Activated naive CD4-positive, alpha-beta T cell treated with anti-CD3 and anti-CD28 coated beads, Interleukin-2, amount 50 U/mL, for 72 hours (primary cell): ENCODE measurements around the gene KCNT1. TPM values are rescaled to one million over a fixed set of nuclear protein-coding genes. Genes with fewer than 3 reads are reported as not detected.

Experiments
- ATAC-seq, 2 donors: fragments of 150-1000 bp; cut with Tn5 transposase; 2 replicates each; pipeline ENCODE4 v1.10.0; 2021; ENCODE audit warnings: mild to moderate bottlenecking in 2 of 2, moderate library complexity in 2 of 2
- DNase-seq, 2 donors: peaks; one replicate each; pipeline ENCODE4 v3.0.0; 2021 to 2022; ENCODE audit warnings: low spot score in 2 of 2
- H3K27ac Mint-ChIP-seq, 2 donors: one replicate each; pipeline ENCODE4 v1.8.0; 2022; ENCODE audit warnings: mild to moderate bottlenecking in 2 of 2, mixed read lengths in 2 of 2
- H3K36me3 Mint-ChIP-seq, 2 donors: one replicate each; pipeline ENCODE4 v1.8.0; 2022; ENCODE audit warnings: mixed read lengths in 2 of 2
- H3K9me3 Mint-ChIP-seq, 2 donors: one replicate each; pipeline ENCODE4 v1.8.0; 2022; ENCODE audit warnings: mixed read lengths in 2 of 2
- total RNA-seq, 2 donors: library from RNA; stranded (reverse); gene quantifications; one replicate each; pipeline ENCODE4 v1.2.3, GENCODE V29; 2022

KCNT1 gene
- total RNA-seq, 2 donors from 2014 or later: not detected

GRCh38 chr9:135745189-135745588, 43.2 kb downstream of the KCNT1 start:
- Mint-ChIP-seq H3K9me3 (no peaks in the 10 kb centered on the region), H3K36me3 (no peaks in the 10 kb centered on the region), H3K27ac (no peak overlapping the region)
- ATAC-seq (no peak), DNase-seq (no peak)

GRCh38 chr9:135745686-135746324, 43.8 kb downstream of the KCNT1 start:
- no peak for DNase-seq
- no peak overlapping the region for H3K27ac Mint-ChIP-seq
- no peak for ATAC-seq
- no peaks in the 10 kb centered on the region for H3K9me3 Mint-ChIP-seq
- H3K36me3 Mint-ChIP-seq: no peaks in the 10 kb centered on the region

- no peak for DNase-seq
- Mint-ChIP-seq H3K36me3 (no peaks in the 10 kb centered on the region), H3K9me3 (no peaks in the 10 kb centered on the region), H3K27ac (no peak overlapping the region)
- no peak for ATAC-seq
These were observed 44.6 kb downstream of the KCNT1 start for GRCh38 chr9:135746565-135746964.

- Mint-ChIP-seq H3K9me3 (no peaks in the 10 kb centered on the region), H3K27ac (no peak overlapping the region), H3K36me3 (no peaks in the 10 kb centered on the region)
- ATAC-seq (no peak), DNase-seq (no peak)
These were observed 45.3 kb downstream of the KCNT1 start for GRCh38 chr9:135747311-135747710.

- no peaks in the 10 kb centered on the region for H3K9me3 Mint-ChIP-seq
- no peaks in the 10 kb centered on the region for H3K36me3 Mint-ChIP-seq
- H3K27ac Mint-ChIP-seq: no peak overlapping the region
- ATAC-seq (no peak), DNase-seq (no peak)
These were observed 46.7 kb downstream of the KCNT1 start for GRCh38 chr9:135748676-135749075.

- DNase-seq (no peak), ATAC-seq (no peak)
- no peak overlapping the region for H3K27ac Mint-ChIP-seq
- H3K36me3 Mint-ChIP-seq: no peaks in the 10 kb centered on the region
- no peaks in the 10 kb centered on the region for H3K9me3 Mint-ChIP-seq
These were observed 47.4 kb downstream of the KCNT1 start for GRCh38 chr9:135749171-135750045.

- H3K36me3 Mint-ChIP-seq: no peaks in the 10 kb centered on the region
- H3K27ac Mint-ChIP-seq: no peak overlapping the region
- H3K9me3 Mint-ChIP-seq: no peaks in the 10 kb centered on the region
- no peak for ATAC-seq
- no peak for DNase-seq
These were observed 48.8 kb downstream of the KCNT1 start for GRCh38 chr9:135750786-135751185.

- Mint-ChIP-seq H3K36me3 (no peaks in the 10 kb centered on the region), H3K9me3 (no peaks in the 10 kb centered on the region), H3K27ac (peak overlapping the region in 1 of 2 donors; percentile 29)
- no peak for DNase-seq
- no peak for ATAC-seq
These were observed 49.5 kb downstream of the KCNT1 start for GRCh38 chr9:135751501-135751900.

GRCh38 chr9:135752281-135753204, 50.6 kb downstream of the KCNT1 start:
- Mint-ChIP-seq H3K36me3 (no peaks in the 10 kb centered on the region), H3K9me3 (no peaks in the 10 kb centered on the region), H3K27ac (peak overlapping the region in 1 of 2 donors; percentile 29)
- ATAC-seq: no peak
- DNase-seq: no peak

- ATAC-seq (no peak), DNase-seq (no peak)
- Mint-ChIP-seq H3K27ac (no peak overlapping the region), H3K36me3 (no peaks in the 10 kb centered on the region), H3K9me3 (no peaks in the 10 kb centered on the region)
These were observed 51.6 kb downstream of the KCNT1 start for GRCh38 chr9:135753391-135754105.

- no peaks in the 10 kb centered on the region for H3K36me3 Mint-ChIP-seq
- no peaks in the 10 kb centered on the region for H3K9me3 Mint-ChIP-seq
- DNase-seq (no peak), ATAC-seq (no peak)
- H3K27ac Mint-ChIP-seq: no peak overlapping the region
These were observed 54.6 kb downstream of the KCNT1 start for GRCh38 chr9:135756576-135756975.

- Mint-ChIP-seq H3K27ac (no peak overlapping the region), H3K36me3 (no peaks in the 10 kb centered on the region), H3K9me3 (no peaks in the 10 kb centered on the region)
- DNase-seq (no peak), ATAC-seq (no peak)
These were observed 55.4 kb downstream of the KCNT1 start for GRCh38 chr9:135757356-135757755.

- H3K27ac Mint-ChIP-seq: no peak overlapping the region
- no peak for DNase-seq
- H3K9me3 Mint-ChIP-seq: no peaks in the 10 kb centered on the region
- H3K36me3 Mint-ChIP-seq: no peaks in the 10 kb centered on the region
- ATAC-seq: no peak
These were observed 56.1 kb downstream of the KCNT1 start for GRCh38 chr9:135758056-135758455.

GRCh38 chr9:135758870-135759269, 56.9 kb downstream of the KCNT1 start:
- no peaks in the 10 kb centered on the region for H3K9me3 Mint-ChIP-seq
- no peaks in the 10 kb centered on the region for H3K36me3 Mint-ChIP-seq
- ATAC-seq: no peak
- no peak overlapping the region for H3K27ac Mint-ChIP-seq
- no peak for DNase-seq

- ATAC-seq (no peak), DNase-seq (no peak)
- no peaks in the 10 kb centered on the region for H3K9me3 Mint-ChIP-seq
- no peaks in the 10 kb centered on the region for H3K36me3 Mint-ChIP-seq
- H3K27ac Mint-ChIP-seq: no peak overlapping the region
These were observed 57.8 kb downstream of the KCNT1 start for GRCh38 chr9:135759676-135760300.

- ATAC-seq (no peak), DNase-seq (no peak)
- no peaks in the 10 kb centered on the region for H3K9me3 Mint-ChIP-seq
- H3K27ac Mint-ChIP-seq: peak overlapping the region in 1 of 2 donors; percentile 3
- H3K36me3 Mint-ChIP-seq: no peaks in the 10 kb centered on the region
These were observed 58.5 kb downstream of the KCNT1 start for GRCh38 chr9:135760465-135760864.
